HepG2 (cell line): ENCODE measurements around the gene TSNAXIP1. TPM values are rescaled to one million over a fixed set of nuclear protein-coding genes. Genes with fewer than 3 reads are reported as not detected.
A peak's percentile ranks its signal among the peaks of the same experiment; 100 is the strongest.

Source experiments
- MIXL1 ChIP-seq: IDR thresholded peaks from 2 replicates; pipeline ENCODE4 v1.6.1; 2016
- NCOA2 ChIP-seq: sonication (generic); formaldehyde crosslinking; IDR thresholded peaks from 2 replicates; pipeline ENCODE4 v1.8.0; 2022; ENCODE audit warnings: inconsistent platforms
- NFYC ChIP-seq: IDR thresholded peaks from 2 replicates; pipeline ENCODE4 v1.6.1; 2016; ENCODE audit warnings: missing genetic modification reagents, missing compliant biosample characterization
- POLR2G ChIP-seq: fragments of 200-400 bp; formaldehyde crosslinking; IDR thresholded peaks from 2 replicates; pipeline ENCODE4 v1.6.1; 2018; ENCODE audit warnings: mild to moderate bottlenecking, low read depth, low read length, moderate library complexity
- RAD21 ChIP-seq: fragments of 450-650 bp; formaldehyde crosslinking; IDR thresholded peaks from 2 replicates; pipeline ENCODE4 v1.5.0; 2020; ENCODE audit warnings: mild to moderate bottlenecking
- SNAPC2 ChIP-seq: sonication (generic); formaldehyde crosslinking; IDR thresholded peaks from 2 replicates; pipeline ENCODE4 v1.8.1; 2022; ENCODE audit warnings: mild to moderate bottlenecking, missing genetic modification reagents
- TRAFD1 ChIP-seq: sonication (generic); formaldehyde crosslinking; IDR thresholded peaks from 2 replicates; pipeline ENCODE4 v1.5.1; 2020; ENCODE audit warnings: missing genetic modification reagents, mild to moderate bottlenecking, borderline replicate concordance
- ZBTB25 ChIP-seq: IDR thresholded peaks from 2 replicates; pipeline ENCODE4 v1.6.1; 2018; ENCODE audit warnings: missing genetic modification reagents
- ZBTB37 ChIP-seq: sonication (generic); formaldehyde crosslinking; IDR thresholded peaks from 2 replicates; pipeline ENCODE4 v1.4.0; 2020; ENCODE audit warnings: mild to moderate bottlenecking, missing genetic modification reagents
- ZBTB40 ChIP-seq, 2 experiments: fragments of 450-650 bp in 1 of 2; sonication (generic) in 1 of 2; formaldehyde crosslinking in 1 of 2; IDR thresholded peaks; 2 replicates each; pipeline versions ENCODE4 v1.6.1 to v1.8.0; 2016 to 2022; ENCODE audit warnings: antibody characterized with exemption in 1 of 2, mild to moderate bottlenecking in 1 of 2, missing genetic modification reagents in 1 of 2
- ZFYVE20 ChIP-seq: sonication (generic); formaldehyde crosslinking; IDR thresholded peaks from 2 replicates; pipeline ENCODE4 v1.8.0; 2023; ENCODE audit warnings: low read depth, mild to moderate bottlenecking, moderate library complexity, missing genetic modification reagents, borderline replicate concordance
- ZKSCAN1 ChIP-seq: fragments of 150-350 bp; IDR thresholded peaks from 2 replicates; pipeline ENCODE4 v1.6.1; 2014; ENCODE audit warnings: low read length
- ZNF513 ChIP-seq: sonication (generic); formaldehyde crosslinking; conservative IDR thresholded peaks from 2 replicates; pipeline ENCODE4 v1.5.0; 2020; ENCODE audit warnings: missing genetic modification reagents
- ZSCAN25 ChIP-seq: sonication (generic); formaldehyde crosslinking; IDR thresholded peaks from 2 replicates; pipeline ENCODE4 v1.8.0; 2022; ENCODE audit warnings: mild to moderate bottlenecking, missing genetic modification reagents
- polyA plus RNA-seq, 8 experiments: library from polyadenylated mRNA; depleted of rRNA in 3 of 8; stranded (reverse) in 7 of 8; unstranded in 1 of 8; fragments of >200 nt; fragmentation: Illumina TruSeq in 4 of 8; extraction: Trizol in 4 of 8; gene quantifications; 2 replicates each; pipeline versions ENCODE4 v1.2.1 to v1.2.3, GENCODE V29; 2011 to 2016; ENCODE audit warnings: low read depth in 4 of 8, missing spikeins in 1 of 8, mixed read lengths in 1 of 8; ENCODE audit not compliant: insufficient read depth in 1 of 8
- total RNA-seq, 5 experiments: library from RNA; depleted of rRNA; stranded (reverse); fragments of >200 nt; fragmentation: Illumina TruSeq; extraction: Trizol; gene quantifications; 2 replicates each; pipeline ENCODE4 v1.2.3, GENCODE V29; 2016; ENCODE audit warnings: low read depth in 1 of 5

TSNAXIP1 gene
- total and polyA plus RNA-seq, 2 of the 13 experiments (the other 11 are each of a cell fraction or from before 2014, with no cell fraction given) = 0.37 to 0.86 TPM

- TF ChIP-seq ZNF513 (CRISPR knock-in tag) = no peak
- no peak for TF ChIP-seq TRAFD1
- no peak for TF ChIP-seq RAD21 (CRISPR knock-in tag)
- no peak for TF ChIP-seq ZFYVE20 (CRISPR knock-in tag)
- no peak for TF ChIP-seq NFYC (CRISPR knock-in tag)
- TF ChIP-seq ZBTB37 = no peak
- no peak for TF ChIP-seq ZKSCAN1
- peak; percentile 40; the same call in 1 of the 2 replicates for TF ChIP-seq ZBTB25 (CRISPR knock-in tag)
- no peak for TF ChIP-seq POLR2G
- no peak for TF ChIP-seq ZBTB40 (IDR thresholded peaks at IDR 0.05)
- TF ChIP-seq ZBTB40 (CRISPR knock-in tag; IDR thresholded peaks at IDR 0.05) = no peak
- TF ChIP-seq ZSCAN25 (CRISPR knock-in tag) = no peak
- TF ChIP-seq MIXL1 = 0 out of 2 replicates have a peak, but pooled peaks have one; percentile 10
- TF ChIP-seq SNAPC2 (CRISPR knock-in tag) = no peak
- TF ChIP-seq NCOA2 (CRISPR knock-in tag) = peak; percentile 49; the same call in 1 of the 2 replicates
These were observed 1.7 kb upstream of the TSNAXIP1 start (continued) for GRCh38 chr16:67804853-67805542.
